Ovary (tissue), 9 donors: ENCODE measurements around the gene RBM6. TPM values are rescaled to one million over a fixed set of nuclear protein-coding genes. Genes with fewer than 3 reads are reported as not detected.

Experiments
- DNase-seq, 5 donors: peaks; one replicate each; pipeline ENCODE4 v3.0.0-alpha.2; 2019 to 2020
- H3K27ac ChIP-seq, 2 donors: fragments of 200-600 bp; one replicate each; pipeline versions ENCODE4 v1.5.1 to v1.8.0; 2019 to 2022
- H3K27me3 ChIP-seq: fragments of 200-600 bp; one replicate; pipeline ENCODE4 v1.8.0; 2022
- H3K36me3 ChIP-seq: fragments of 200-600 bp; sonication (generic); one replicate; pipeline ENCODE4 v1.5.1; 2019
- H3K4me1 ChIP-seq: one replicate; pipeline ENCODE4 v1.8.1; 2013; ENCODE audit warnings: mild to moderate bottlenecking, moderate library complexity; ENCODE audit not compliant: insufficient read depth
- H3K4me3 ChIP-seq: fragments of 200-600 bp; sonication (generic); one replicate; pipeline ENCODE4 v1.5.1; 2017
- H3K9me3 ChIP-seq, 2 donors: fragments of 200-600 bp in 1 of 2; sonication (generic) in 1 of 2; one replicate each; pipeline versions ENCODE4 v1.5.1 to v1.8.1; 2013 to 2019; ENCODE audit warnings: mild to moderate bottlenecking in 1 of 2, moderate library complexity in 1 of 2
- CTCF ChIP-seq, 3 donors: fragments of 450-650 bp in 2 of 3; fragments of 200-600 bp in 1 of 3; IDR thresholded peaks; one replicate each; pipeline versions ENCODE4 v1.5.1 to v1.8.0; 2016 to 2022; ENCODE audit warnings: antibody characterized with exemption in 3 of 3, mild to moderate bottlenecking in 1 of 3
- EP300 ChIP-seq: sonication (generic); formaldehyde crosslinking; IDR thresholded peaks from one replicate; pipeline ENCODE4 v1.6.1; 2017; ENCODE audit warnings: antibody characterized with exemption
- POLR2A ChIP-seq: fragments of 450-650 bp; IDR thresholded peaks from one replicate; pipeline ENCODE4 v1.6.1; 2017; ENCODE audit warnings: antibody characterized with exemption, mild to moderate bottlenecking, moderate library complexity
- WGBS, 3 donors: extraction: QIAGEN DNeasy Blood & Tissue Kit in 1 of 3; methylation state at CpG; one replicate each; pipeline versions ENCODE4 v1.1.5 to v1.1.7; 2013 to 2017; 5-methylcytosine and 5-hydroxymethylcytosine counted together
- intact Hi-C, 4 donors: fragments of 100-400 bp; cut with DNase I; formaldehyde crosslinking; loops; one replicate each; pipeline versions ENCODE4 v1.11.0 to v1.15.1; 2022 to 2023
- polyA plus RNA-seq, 2 donors: library from polyadenylated mRNA; stranded (reverse); fragments of 200-250 nt in 1 of 2; fragments of 350-450 nt in 1 of 2; fragmentation: Illumina TruSeq in 1 of 2; extraction: RNeasy Lipid Tissue Mini Kit (QIAGEN cat#74804) in 1 of 2; gene quantifications; one replicate each; pipeline ENCODE4 v1.2.3, GENCODE V29; 2013 to 2014
- total RNA-seq, 7 donors: library from RNA; depleted of rRNA in 2 of 7; stranded (reverse); fragments of >200 nt in 2 of 7; fragmentation: NEBNext Ultra II Directional in 3 of 7; extraction: Animal tissue kit (Norgen Biotek cat#: 25700) in 3 of 7; gene quantifications; one replicate each; pipeline versions ENCODE4 v1.1.0 to v1.2.4, GENCODE V29; 2016 to 2023
- donor health status: DM: no; HTN: no; CAD: no; lungs with moderate emphysema.
- donor health status: DM: no; HTN: no; CAD: no.
- donor health status: Bipolar disorder and iron deficiency.
- donor health status: DM: yes; HTN: yes; CAD: no.
- donor health status: DM: no; HTN: no; CAD: no.
- donor health status: DM: yes; HTN: yes; CAD: no.

RBM6 gene
- total and polyA plus RNA-seq, 9 donors: 70.1 to 108 (median 88.0) TPM

- H3K9me3 ChIP-seq: no peaks in the 10 kb centered on the region
- no peaks in the 10 kb centered on the region for H3K36me3 ChIP-seq
- H3K4me1 ChIP-seq: peaks cover 3% of the 10 kb centered on the region
- intact Hi-C loops: loop anchor here in 1 of 4 donors (10.0 kb wide), 2 partner anchors 104 to 204 kb away; partner anchors contain the start of gene INKA1
- no peak for TF ChIP-seq POLR2A
- no peak for TF ChIP-seq EP300
- TF ChIP-seq CTCF (IDR thresholded peaks at IDR 0.05): no peak
- H3K4me3 ChIP-seq: no peak overlapping the region
- DNase-seq: no peak
- 89 to 90% (median 90%) methylated on average over 14 of the region's 14 CpGs for WGBS, 3 donors
- no peak overlapping the region for H3K27ac ChIP-seq
- H3K27me3 ChIP-seq: no peaks in the 10 kb centered on the region
Measured at GRCh38 chr3:49908373-49909199, 31.4 kb upstream of the RBM6 start.

- Histone ChIP-seq H3K27ac (no peak overlapping the region), H3K27me3 (no peaks in the 10 kb centered on the region), H3K4me3 (no peak overlapping the region), H3K9me3 (no peaks in the 10 kb centered on the region), H3K36me3 (no peaks in the 10 kb centered on the region), H3K4me1 (no peaks in the 10 kb centered on the region)
- DNase-seq: no peak
- intact Hi-C loops: no loop called here
- WGBS, 3 donors: 77 to 79% (median 79%) methylated on average over 47 to 48 of the region's 48 CpGs
- TF ChIP-seq POLR2A: no peak
- TF ChIP-seq CTCF (IDR thresholded peaks at IDR 0.05): no peak
- TF ChIP-seq EP300: no peak
Measured at GRCh38 chr3:49910409-49911123, 29.4 kb upstream of the RBM6 start.

GRCh38 chr3:49911124-49911420, 28.9 kb upstream of the RBM6 start:
- Histone ChIP-seq H3K36me3 (no peaks in the 10 kb centered on the region), H3K4me1 (no peaks in the 10 kb centered on the region), H3K4me3 (no peak overlapping the region), H3K27ac (no peak overlapping the region), H3K27me3 (no peaks in the 10 kb centered on the region), H3K9me3 (no peaks in the 10 kb centered on the region)
- no peak for DNase-seq
- TF ChIP-seq CTCF (IDR thresholded peaks at IDR 0.05) (no peak), POLR2A (no peak), EP300 (no peak)
- 92 to 97% (median 94%) methylated on average over 2 of the region's 2 CpGs for WGBS, 3 donors
- intact Hi-C loops: no loop called here

GRCh38 chr3:49911611-49912010, 28.3 kb upstream of the RBM6 start:
- Histone ChIP-seq H3K9me3 (no peaks in the 10 kb centered on the region), H3K27ac (no peak overlapping the region), H3K4me1 (no peaks in the 10 kb centered on the region), H3K4me3 (no peak overlapping the region), H3K36me3 (no peaks in the 10 kb centered on the region), H3K27me3 (no peaks in the 10 kb centered on the region)
- intact Hi-C loops: no loop called here
- no peak for TF ChIP-seq CTCF (IDR thresholded peaks at IDR 0.05)
- no peak for TF ChIP-seq EP300
- no peak for TF ChIP-seq POLR2A
- 88 to 95% (median 88%) methylated on average over 10 to 15 of the region's 15 CpGs for WGBS, 3 donors
- no peak for DNase-seq
